Thyroid gland (tissue), 4 donors: ENCODE results near the gene GYS1. TPM values are rescaled to one million over a fixed set of nuclear protein-coding genes. Genes with fewer than 3 reads are reported as not detected.

Experiments used
- DNase-seq, 2 donors: peaks; one replicate each; pipeline ENCODE4 v3.0.0-alpha.2; 2019
- H3K27ac ChIP-seq, 3 donors: fragments of 200-600 bp; sonication (generic); 1 replicate in 2 of 3; 2 replicates in 1 of 3; pipeline ENCODE4 v1.5.1; 2016 to 2019; ENCODE audit warnings: mild to moderate bottlenecking in 1 of 3, moderate library complexity in 1 of 3
- H3K27me3 ChIP-seq: fragments of 200-600 bp; sonication (generic); one replicate; pipeline ENCODE4 v1.5.1; 2019
- H3K36me3 ChIP-seq, 2 donors: fragments of 200-600 bp; sonication (generic); one replicate each; pipeline ENCODE4 v1.5.1; 2016 to 2019
- H3K4me1 ChIP-seq, 2 donors: fragments of 200-600 bp; sonication (generic); one replicate each; pipeline ENCODE4 v1.5.1; 2017 to 2019
- H3K4me3 ChIP-seq, 3 donors: fragments of 200-600 bp; sonication (generic); replicated peaks in 1 of 3; 1 replicate in 2 of 3; 2 replicates in 1 of 3; pipeline ENCODE4 v1.5.1; 2016; ENCODE audit warnings: mild to moderate bottlenecking in 1 of 3
- H3K9me3 ChIP-seq: fragments of 200-600 bp; sonication (generic); one replicate; pipeline ENCODE4 v1.5.1; 2017
- CTCF ChIP-seq, 6 experiments: fragments of 200-600 bp in 3 of 6; fragments of 450-650 bp in 3 of 6; sonication (generic) in 3 of 6; IDR thresholded peaks; one replicate each; pipeline ENCODE4 v1.5.1; 2016 to 2019; ENCODE audit warnings: antibody characterized with exemption in 6 of 6, mild to moderate bottlenecking in 2 of 6, inconsistent platforms in 1 of 6, moderate library complexity in 1 of 6
- POLR2A ChIP-seq, 2 donors: fragments of 450-650 bp; IDR thresholded peaks; one replicate each; pipeline ENCODE4 v1.6.1; 2017; ENCODE audit warnings: antibody characterized with exemption in 2 of 2, mild to moderate bottlenecking in 2 of 2, moderate library complexity in 1 of 2
- WGBS, 2 donors: methylation state at CpG; one replicate each; pipeline ENCODE4 v1.1.5; 2017; 5-methylcytosine and 5-hydroxymethylcytosine counted together
- intact Hi-C: fragments of 100-400 bp; cut with DNase I; formaldehyde crosslinking; loops from one replicate; pipeline ENCODE4 v1.15.1; 2023
- microRNA-seq: library from miRNA; unstranded; fragments of <30 nt; microRNA quantifications from one replicate; pipeline ENCODE4, GENCODE V29; 2016
- small RNA-seq: library from RNA; depleted of rRNA; stranded (forward); fragments of <200 nt; gene quantifications from one replicate; pipeline ENCODE3, GENCODE V24; 2016
- total RNA-seq, 4 donors: library from RNA; depleted of rRNA; stranded (reverse); fragments of >200 nt; gene quantifications; one replicate each; pipeline ENCODE4 v1.2.3, GENCODE V29; 2016

Gene GYS1
- total RNA-seq, 4 donors from 2014 or later, result 17.9 to 33.2 (median 23.9) TPM

GRCh38 chr19:48918801-48919247 is 74.3 kb downstream of the GYS1 start:
- H3K36me3 ChIP-seq, result peaks cover 53 to 59% of the 10 kb centered on the region in 2 donors
- 89 to 90% methylated on average over 16 to 18 of the region's 18 CpGs for WGBS, 2 donors
- no peak for TF ChIP-seq POLR2A (IDR thresholded peaks at IDR 0.05)
- TF ChIP-seq CTCF (IDR thresholded peaks at IDR 0.05), result no peak

More at GRCh38 chr19:48918801-48919247, 74.3 kb downstream of the GYS1 start:
- DNase-seq, result no peak
- H3K9me3 ChIP-seq, result no peaks in the 10 kb centered on the region
- no peak overlapping the region for H3K4me3 ChIP-seq
- no peaks in the 10 kb centered on the region for H3K4me1 ChIP-seq
- no peak overlapping the region for H3K27ac ChIP-seq
- intact Hi-C loops, result no loop called here
- no peaks in the 10 kb centered on the region for H3K27me3 ChIP-seq

Small RNA genes lying within 50 kb of the gene (microRNA-seq; reads per million reads assigned to microRNA genes)
- not detected for gene MIR6798

Small RNA genes lying within 50 kb of the gene (small RNA-seq; reads per million reads assigned to genes)
- not detected for gene AC026803.1
- not detected for gene MIR6798

Other genes with a start within 250 kb of the GYS1 start
- 1 to 10 TPM in 2 of 4 donors, not detected in 2; 1.1 TPM for gene IZUMO1, start 246.4 kb downstream of the GYS1 start, total RNA-seq
- 1 to 10 TPM; 1.7 to 3.0 (median 2.0) TPM for gene FUT1, start 240.7 kb downstream of the GYS1 start, total RNA-seq
- not detected for gene FGF21, start 237.8 kb downstream of the GYS1 start, total RNA-seq
- 10 to 100 TPM; 35.4 to 52.8 (median 45.9) TPM for gene BCAT2, start 182.3 kb downstream of the GYS1 start, total RNA-seq
- 10 to 100 TPM; 11.9 to 46.8 (median 22.2) TPM for gene HSD17B14, start 156.8 kb downstream of the GYS1 start, total RNA-seq
- 10 to 100 TPM; 15.2 to 21.8 (median 19.0) TPM for gene PLEKHA4, start 124.7 kb downstream of the GYS1 start, total RNA-seq
- 10 to 100 TPM; 18.7 to 31.7 (median 24.2) TPM for gene PPP1R15A, start 120.9 kb downstream of the GYS1 start, total RNA-seq
- gene TULP2, start 94.6 kb downstream of the GYS1 start, total RNA-seq, result under 1 TPM in 1 of 4 donors, not detected in 3; 0.27 TPM
- gene NUCB1, start 93.0 kb downstream of the GYS1 start, total RNA-seq, result 100 to 1,000 TPM; 267 to 424 (median 371) TPM
- gene DHDH, start 59.6 kb downstream of the GYS1 start, total RNA-seq, result not detected
- 10 to 100 TPM; 28.2 to 74.4 (median 41.2) TPM for gene BAX, start 38.4 kb downstream of the GYS1 start, total RNA-seq
- gene FTL, start 28.0 kb downstream of the GYS1 start, total RNA-seq, result over 10,000 TPM in 1 of 4 donors, 1,000 to 10,000 TPM in 3; 5,748 to 12,335 (median 7,175) TPM
- gene RUVBL2, start 578 bp upstream of the GYS1 start, total RNA-seq, result 100 to 1,000 TPM in 3 of 4 donors, 10 to 100 TPM in 1; 80.5 to 131 (median 118) TPM
- not detected for gene LHB, start 23.8 kb upstream of the GYS1 start, total RNA-seq
- gene CGB3, start 31.0 kb upstream of the GYS1 start, total RNA-seq, result not detected
- gene CGB2, start 38.6 kb upstream of the GYS1 start, total RNA-seq, result not detected
- not detected for gene CGB1, start 43.6 kb upstream of the GYS1 start, total RNA-seq
- under 1 TPM in 1 of 4 donors, not detected in 3; 0.56 TPM for gene CGB5, start 50.5 kb upstream of the GYS1 start, total RNA-seq
- not detected for gene CGB8, start 55.8 kb upstream of the GYS1 start, total RNA-seq
- gene CGB7, start 64.4 kb upstream of the GYS1 start, total RNA-seq, result not detected
- gene NTF4, start 71.5 kb upstream of the GYS1 start, total RNA-seq, result under 1 TPM in 1 of 4 donors, not detected in 3; 0.33 TPM
- not detected for gene KCNA7, start 79.4 kb upstream of the GYS1 start, total RNA-seq
- 100 to 1,000 TPM; 253 to 388 (median 305) TPM for gene SNRNP70, start 92.1 kb upstream of the GYS1 start, total RNA-seq
- 10 to 100 TPM; 10.5 to 17.7 (median 13.8) TPM for gene LIN7B, start 121.1 kb upstream of the GYS1 start, total RNA-seq
- gene C19orf73, start 125.8 kb upstream of the GYS1 start, total RNA-seq, result 10 to 100 TPM in 1 of 4 donors, 1 to 10 TPM in 3; 1.7 to 13.4 (median 6.1) TPM
- 1 to 10 TPM; 4.6 to 7.4 (median 5.3) TPM for gene PPFIA3, start 126.2 kb upstream of the GYS1 start, total RNA-seq
- gene HRC, start 162.1 kb upstream of the GYS1 start, total RNA-seq, result 1 to 10 TPM; 1.1 to 4.1 (median 2.1) TPM
- 10 to 100 TPM; 18.4 to 36.4 (median 26.1) TPM for gene TRPM4, start 164.5 kb upstream of the GYS1 start, total RNA-seq